ENCODE data around the gene DLX1.
"Not testable (repeated sequence)": the region's sequence is repeated elsewhere in the genome, so short reads cannot be mapped to it uniquely, and the experiment has no call there.

Gene DLX1

DNA sequence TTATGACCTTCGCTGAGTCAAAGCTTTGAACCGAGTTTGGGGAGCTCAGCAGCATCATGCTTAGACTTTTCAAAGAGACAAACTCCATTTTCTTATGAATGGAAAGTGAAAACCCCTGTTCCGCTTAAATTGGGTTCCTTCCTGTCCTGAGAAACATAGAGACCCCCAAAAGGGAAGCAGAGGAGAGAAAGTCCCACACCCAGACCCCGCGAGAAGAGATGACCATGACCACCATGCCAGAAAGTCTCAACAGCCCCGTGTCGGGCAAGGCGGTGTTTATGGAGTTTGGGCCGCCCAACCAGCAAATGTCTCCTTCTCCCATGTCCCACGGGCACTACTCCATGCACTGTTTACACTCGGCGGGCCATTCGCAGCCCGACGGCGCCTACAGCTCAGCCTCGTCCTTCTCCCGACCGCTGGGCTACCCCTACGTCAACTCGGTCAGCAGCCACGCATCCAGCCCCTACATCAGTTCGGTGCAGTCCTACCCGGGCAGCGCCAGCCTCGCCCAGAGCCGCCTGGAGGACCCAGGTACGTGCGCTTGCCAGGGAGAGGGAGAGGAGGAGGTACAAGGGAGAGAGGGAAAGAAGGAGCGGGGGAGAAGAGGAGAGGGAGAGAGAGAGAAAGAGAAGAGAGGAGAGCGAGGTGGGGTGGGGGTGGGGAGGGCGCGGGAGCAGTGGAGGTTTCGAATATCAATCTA is at the start of gene DLX1:
Gene DLX1 (plus strand): TSS at position 48 of the 700 bp plus-strand sequence. CDS start 171 bp downstream, at position 219.
- no peak for DNase-seq

GRCh38 chr2:172038121-172038520 is 47.2 kb upstream of the DLX1 start:
- no peak for DNase-seq

DNA sequence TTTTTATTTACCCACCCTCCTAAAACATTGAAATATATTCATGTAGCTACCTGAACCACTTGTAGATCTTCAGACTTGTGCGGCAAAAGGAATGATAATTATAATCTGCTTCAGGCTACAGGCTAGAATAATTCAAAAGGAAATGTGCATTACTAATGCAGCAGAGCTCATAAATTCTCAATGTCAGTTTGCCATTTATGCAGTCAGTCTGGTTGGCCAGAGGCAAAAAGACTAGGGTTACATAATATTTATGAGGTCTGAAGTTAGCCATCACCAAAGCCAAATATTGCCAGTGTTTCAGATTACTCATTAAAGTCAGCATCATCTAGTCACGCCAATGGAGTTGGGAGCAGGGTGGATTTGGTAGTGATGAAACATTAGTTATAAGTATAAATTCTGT is 46.7 kb upstream of the DLX1 start:
- no peak for DNase-seq

DNA sequence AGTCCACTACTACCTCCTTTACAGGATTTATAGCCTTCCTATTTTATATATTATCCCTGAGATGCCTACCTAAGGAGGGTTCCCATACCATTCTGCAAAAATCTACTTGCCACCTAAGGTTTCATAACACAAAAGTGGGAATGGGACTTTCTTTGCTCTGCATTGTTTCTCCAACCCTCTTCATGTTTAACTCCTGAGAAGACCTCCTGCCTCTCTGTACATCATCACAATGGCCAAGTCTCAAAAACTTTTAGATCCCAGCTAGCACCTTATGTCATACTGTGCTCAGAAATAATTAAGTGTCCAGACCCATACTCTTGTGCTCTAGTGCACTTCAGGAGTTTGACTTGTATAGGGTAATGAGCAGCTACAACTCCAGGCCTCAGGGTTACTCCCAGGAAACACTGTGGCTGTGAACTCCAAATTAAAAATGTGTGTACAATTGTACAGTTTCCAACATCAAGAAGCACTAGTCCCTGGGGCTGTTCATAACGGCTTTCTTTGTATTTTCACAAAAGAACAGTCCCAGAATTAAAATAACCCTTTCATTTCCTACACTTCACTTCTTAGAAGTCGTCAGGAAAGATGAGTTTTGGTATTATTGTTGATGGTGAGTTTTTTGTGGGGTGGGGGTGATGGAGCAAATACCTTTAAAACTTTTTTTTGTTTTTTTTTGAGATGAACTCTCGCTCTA is 46.1 kb upstream of the DLX1 start:
- DNase-seq: no peak

GRCh38 chr2:172040311-172040710 is 45.0 kb upstream of the DLX1 start:
- DNase-seq: no peak

DNA sequence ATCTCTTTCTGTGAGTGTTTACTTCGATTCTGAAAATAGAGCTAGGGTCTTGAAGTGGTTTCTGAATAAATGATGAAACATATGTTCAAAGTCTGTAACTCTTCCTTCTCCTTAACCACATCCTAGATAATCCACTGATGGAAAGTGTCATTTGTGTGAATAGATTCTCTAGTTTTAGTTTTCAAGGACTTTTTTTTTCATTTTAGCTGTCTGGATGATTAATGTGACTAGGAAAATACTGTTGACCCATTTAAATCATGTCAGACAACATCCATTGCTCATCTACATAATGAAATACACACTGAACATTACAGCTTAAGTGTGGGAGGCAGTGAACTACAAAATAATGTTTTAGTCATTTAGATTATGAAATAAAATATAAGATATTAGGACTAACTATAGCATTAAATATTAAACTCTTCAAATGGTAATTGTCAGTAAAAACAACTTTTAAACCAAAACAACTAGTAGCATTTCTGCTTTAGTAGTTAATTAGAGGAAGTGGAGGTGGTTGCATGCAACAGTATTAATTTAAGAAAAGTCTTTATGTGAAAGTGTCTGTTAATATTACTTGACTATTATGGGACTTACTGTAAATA is 39.1 kb upstream of the DLX1 start:
- DNase-seq: no peak

- DNase-seq: no peak
These were observed 38.3 kb upstream of the DLX1 start for GRCh38 chr2:172046866-172047565.

DNA sequence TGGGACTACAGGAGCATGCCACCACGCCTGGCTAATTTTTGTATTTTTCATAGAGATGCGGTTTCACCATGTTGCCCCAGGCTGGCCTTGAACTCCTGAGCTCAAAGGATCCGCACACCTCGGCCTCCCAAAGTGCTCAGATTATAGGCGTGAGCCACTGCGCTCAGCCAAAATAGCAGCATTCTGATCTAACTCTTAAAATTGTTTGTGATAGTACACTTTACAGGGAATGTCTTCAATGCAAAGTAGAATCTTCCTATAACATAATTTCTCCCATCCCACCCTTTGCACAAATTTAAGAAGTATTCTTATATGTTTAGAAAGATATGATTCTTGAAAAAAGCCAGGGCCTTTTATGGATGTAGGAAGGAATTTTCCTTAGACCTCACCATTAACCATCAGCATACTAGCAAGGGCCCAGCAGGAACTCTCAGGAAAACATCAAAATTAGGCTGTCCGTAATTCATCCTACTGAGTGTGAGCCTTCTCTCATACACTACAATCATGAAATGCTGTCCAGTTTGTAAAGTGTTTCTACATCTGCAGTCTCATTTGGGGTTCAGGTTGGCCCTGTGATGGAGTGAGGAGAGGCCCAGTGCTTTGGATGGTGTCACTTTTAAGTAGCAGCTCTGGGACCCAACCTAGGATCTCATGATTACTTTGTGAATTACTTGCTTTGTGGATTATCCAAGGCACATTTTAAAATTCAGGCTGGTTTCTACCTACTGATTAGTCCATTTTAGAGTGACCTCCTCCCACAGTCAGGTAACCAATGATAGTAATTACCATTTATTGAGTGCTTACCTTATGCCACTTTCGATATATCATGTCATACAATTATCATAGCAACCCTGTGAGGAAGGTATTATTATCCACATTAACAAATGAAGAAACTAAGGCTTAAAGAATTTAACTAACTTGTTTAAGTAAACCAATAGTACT is 37.5 kb upstream of the DLX1 start:
- DNase-seq: peak; percentile 41

GRCh38 chr2:172048508-172049503 is 36.5 kb upstream of the DLX1 start:
- peak; percentile 80 for DNase-seq

- peak; percentile 43 for DNase-seq
These were observed 35.7 kb upstream of the DLX1 start for GRCh38 chr2:172049567-172050120.

- DNase-seq: no peak
These were observed 34.7 kb upstream of the DLX1 start for GRCh38 chr2:172050479-172051125.

GRCh38 chr2:172052000-172052983 is 33.0 kb upstream of the DLX1 start:
- no peak for DNase-seq

DNA sequence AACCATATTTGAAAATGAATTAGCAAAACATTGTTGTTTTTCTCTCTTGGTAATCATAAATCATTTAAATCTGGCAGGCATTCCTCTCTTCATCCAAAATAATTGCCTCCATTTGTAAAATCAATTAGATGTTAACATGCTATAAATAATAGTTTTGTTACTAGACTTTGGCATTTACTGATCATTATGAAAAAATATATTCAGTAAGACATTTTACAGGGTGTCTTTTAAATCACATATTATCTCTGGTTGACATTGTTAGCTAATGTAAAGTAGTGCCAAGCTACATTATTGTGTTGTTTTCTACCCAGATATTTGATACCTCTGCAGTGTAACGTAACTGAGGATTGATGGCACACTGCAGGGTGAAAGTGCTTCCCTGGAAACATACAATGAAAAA is 31.8 kb upstream of the DLX1 start:
- no peak for DNase-seq

DNA sequence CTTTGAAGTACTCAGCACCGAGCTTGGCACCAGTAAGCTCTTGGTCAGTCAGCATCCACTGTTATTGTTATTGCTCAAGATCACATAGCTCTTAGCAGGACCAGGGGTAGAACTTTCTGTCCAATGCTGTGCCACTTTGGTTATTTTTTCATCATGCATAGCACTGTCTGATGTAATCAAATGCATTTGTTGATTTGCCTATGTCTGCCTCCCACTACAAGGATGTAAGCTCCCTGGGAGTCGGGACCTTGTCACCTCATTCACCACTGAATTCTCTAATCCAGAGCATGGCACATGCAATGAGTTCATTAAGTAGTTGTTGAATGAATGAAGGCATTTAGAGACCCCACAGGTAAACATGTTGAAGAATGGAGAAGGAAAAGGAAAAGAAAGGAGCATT is 29.0 kb upstream of the DLX1 start:
- DNase-seq: no peak

GRCh38 chr2:172058660-172059059 is 26.6 kb upstream of the DLX1 start:
- no peak for DNase-seq

- DNase-seq: not testable (repeated sequence)
These were observed 25.2 kb upstream of the DLX1 start for GRCh38 chr2:172060118-172060517.

- no peak for DNase-seq
These were observed 22.8 kb upstream of the DLX1 start for GRCh38 chr2:172062402-172063004.

DNA sequence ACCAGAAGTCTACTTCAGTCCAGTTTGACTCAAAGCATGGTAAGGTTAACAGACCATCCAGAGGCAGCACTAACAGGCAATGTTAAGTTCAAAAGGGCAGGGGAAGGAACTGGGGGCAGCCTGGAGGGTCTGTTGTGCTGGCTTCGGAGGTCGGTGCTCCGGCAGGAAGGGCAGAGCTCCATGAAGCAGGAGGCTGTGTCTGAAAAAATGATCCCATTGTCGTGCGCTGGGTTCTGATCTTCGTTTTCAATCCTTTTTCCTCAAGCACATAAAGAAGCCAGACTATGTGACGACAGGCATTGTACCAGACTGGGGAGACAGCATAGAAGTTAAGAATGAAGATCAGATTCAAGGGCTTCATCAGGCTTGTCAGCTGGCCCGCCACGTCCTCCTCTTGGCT is 21.9 kb upstream of the DLX1 start:
- DNase-seq: no peak

GRCh38 chr2:172065111-172065510 is 20.2 kb upstream of the DLX1 start:
- DNase-seq: no peak

All from hematopoietic multipotent progenitor cell treated with erythropoietin and hydrocortisone succinate and interleukin-3 and kit ligand, for 8 days (in vitro differentiated cells).